OCI-LY1 (cell line): ENCODE results near the gene PCDHGA12.

ENCODE experiments used
- CTCF ChIP-seq: fragments of 200-600 bp; sonication (generic), shearing (Covaris generic); IDR thresholded peaks from 2 replicates; pipeline ENCODE4 v1.5.1; 2017; ENCODE audit warnings: mild to moderate bottlenecking, antibody characterized with exemption, low read length, moderate library complexity, mixed read lengths
- EZH2 ChIP-seq: fragments of 200-600 bp; sonication (generic), shearing (Covaris generic); IDR thresholded peaks from 2 replicates; pipeline ENCODE4 v1.8.0; 2017; ENCODE audit warnings: borderline replicate concordance, mixed run types, mild to moderate bottlenecking, antibody characterized with exemption, low read length, moderate library complexity, mixed read lengths

- no peak for TF ChIP-seq CTCF
- no peak for TF ChIP-seq EZH2
Measured at GRCh38 chr5:141431286-141431685, 979 bp downstream of the PCDHGA12 start.
